Chondrocyte (in vitro differentiated cells): ENCODE results near the gene SGCD. TPM values are rescaled to one million over a fixed set of nuclear protein-coding genes. Genes with fewer than 3 reads are reported as not detected.

Experiments used
- DNase-seq: peaks from one replicate; pipeline ENCODE4 v3.0.0; 2021; ENCODE audit warnings: mixed read lengths, low spot score
- H3K27ac Mint-ChIP-seq: one replicate; pipeline ENCODE4 v1.8.0; 2021; ENCODE audit warnings: mild to moderate bottlenecking, moderate library complexity, mixed read lengths; ENCODE audit not compliant: unreplicated experiment
- H3K27me3 Mint-ChIP-seq: 2 replicates; pipeline ENCODE4 v1.8.0; 2021; ENCODE audit warnings: low read depth, mixed read lengths
- H3K36me3 Mint-ChIP-seq: 2 replicates; pipeline ENCODE4 v1.8.0; 2021; ENCODE audit warnings: low read depth, mixed read lengths
- H3K4me1 Mint-ChIP-seq: 2 replicates; pipeline ENCODE4 v1.8.0; 2021; ENCODE audit warnings: low read depth, mild to moderate bottlenecking, mixed read lengths
- H3K4me3 Mint-ChIP-seq: one replicate; pipeline ENCODE4 v1.8.0; 2021; ENCODE audit warnings: mild to moderate bottlenecking, moderate library complexity, mixed read lengths; ENCODE audit not compliant: unreplicated experiment
- H3K9me3 Mint-ChIP-seq: 2 replicates; pipeline ENCODE4 v1.8.0; 2021; ENCODE audit warnings: low read depth, mixed read lengths
- CTCF ChIP-seq: fragments of 200-600 bp; sonication (generic); IDR thresholded peaks from 2 replicates; pipeline ENCODE4 v1.5.0; 2021; ENCODE audit warnings: antibody characterized with exemption, mild to moderate bottlenecking, moderate library complexity
- total RNA-seq: library from RNA; stranded (reverse); gene quantifications from 3 replicates; pipeline ENCODE4 v1.2.1, GENCODE V29; 2021

SGCD gene
- total RNA-seq, 1 donor from 2014 or later = 8.4 TPM

GRCh38 chr5:156515803-156516360 is 188.9 kb downstream of the SGCD start:
- H3K27ac Mint-ChIP-seq = no peak overlapping the region

GRCh38 chr5:156522651-156523529 is 195.9 kb downstream of the SGCD start:
- no peak for TF ChIP-seq CTCF
- Mint-ChIP-seq H3K4me3 (no peak overlapping the region), H3K27ac (no peak overlapping the region), H3K9me3 (peaks cover 34% of the 10 kb centered on the region), H3K27me3 (no peaks in the 10 kb centered on the region), H3K4me1 (no peaks in the 10 kb centered on the region), H3K36me3 (peaks cover 11% of the 10 kb centered on the region)
- DNase-seq = no peak

More at GRCh38 chr5:156515803-156516360, 188.9 kb downstream of the SGCD start:
- H3K36me3 Mint-ChIP-seq = peaks cover 14% of the 10 kb centered on the region
- H3K27me3 Mint-ChIP-seq = no peaks in the 10 kb centered on the region
- H3K4me3 Mint-ChIP-seq = no peak overlapping the region
- H3K9me3 Mint-ChIP-seq = peaks cover 29% of the 10 kb centered on the region
- peaks cover 11% of the 10 kb centered on the region for H3K4me1 Mint-ChIP-seq
- no peak for TF ChIP-seq CTCF
- no peak for DNase-seq

GRCh38 chr5:156523607-156524006 is 196.6 kb downstream of the SGCD start:
- H3K36me3 Mint-ChIP-seq = peaks cover 6% of the 10 kb centered on the region
- H3K4me3 Mint-ChIP-seq = no peak overlapping the region
- no peaks in the 10 kb centered on the region for H3K4me1 Mint-ChIP-seq
- H3K27me3 Mint-ChIP-seq = no peaks in the 10 kb centered on the region
- peaks cover 26% of the 10 kb centered on the region for H3K9me3 Mint-ChIP-seq
- TF ChIP-seq CTCF = no peak
- no peak for DNase-seq
- no peak overlapping the region for H3K27ac Mint-ChIP-seq

GRCh38 chr5:156526081-156526925 is 199.3 kb downstream of the SGCD start:
- no peak overlapping the region for H3K27ac Mint-ChIP-seq
- H3K9me3 Mint-ChIP-seq = peaks cover 6% of the 10 kb centered on the region
- H3K4me1 Mint-ChIP-seq = peaks cover 9% of the 10 kb centered on the region
- H3K27me3 Mint-ChIP-seq = no peaks in the 10 kb centered on the region
- H3K4me3 Mint-ChIP-seq = no peak overlapping the region
- no peaks in the 10 kb centered on the region for H3K36me3 Mint-ChIP-seq
- TF ChIP-seq CTCF = no peak
- DNase-seq = no peak

- Mint-ChIP-seq H3K27ac (no peak overlapping the region), H3K4me3 (no peak overlapping the region), H3K4me1 (peaks cover 12% of the 10 kb centered on the region), H3K9me3 (peaks cover 6% of the 10 kb centered on the region), H3K36me3 (no peaks in the 10 kb centered on the region), H3K27me3 (no peaks in the 10 kb centered on the region)
- DNase-seq = no peak
- TF ChIP-seq CTCF = no peak
Measured at GRCh38 chr5:156527611-156528010, 200.6 kb downstream of the SGCD start.
